Panc1 (cell line): ENCODE measurements around the gene PAPOLG. TPM values are rescaled to one million over a fixed set of nuclear protein-coding genes. Genes with fewer than 3 reads are reported as not detected.
A peak's percentile ranks its signal among the peaks of the same experiment; 100 is the strongest.

Experiments used
- ATAC-seq: fragments of 200-7000 bp; cut with Tn5 transposase; 2 replicates; pipeline ENCODE4 v1.9.1; 2020; ENCODE audit warnings: mild to moderate bottlenecking, moderate library complexity
- BruUV-seq: library from RNA; stranded (reverse); fragments of 400-500 nt; replicated peaks from 2 replicates; lab custom pipeline; 2021; lab: Mats Ljungman, UMichigan
- CTCF ChIA-PET: fragments of 300-600 bp; sonication (Branson Sonifier 250); formaldehyde crosslinking; loops from one replicate; lab custom pipeline; 2022; ENCODE audit warnings: antibody characterized with exemption; lab: Charles Lee
- POLR2A ChIA-PET: fragments of 300-600 bp; sonication (Branson Sonifier 250); formaldehyde crosslinking; loops from one replicate; lab custom pipeline; 2022; ENCODE audit warnings: antibody characterized with exemption; lab: Charles Lee
- DNase-seq: peaks from one replicate; pipeline ENCODE4 v3.0.0-alpha.2; 2010; ENCODE audit warnings: low read depth, low spot score
- H3K27ac ChIP-seq: 2 replicates; pipeline ENCODE4 v1.5.1; 2011; ENCODE audit warnings: mild to moderate bottlenecking, low read length, inconsistent platforms
- H3K27me3 ChIP-seq: fragments of 200-500 bp; sonication (Bioruptor generic); 2 replicates; pipeline ENCODE4 v1.6.0; 2014; ENCODE audit warnings: low read length, inconsistent platforms; ENCODE audit not compliant: control insufficient read depth, insufficient read depth
- H3K36me3 ChIP-seq: fragments of 200-500 bp; sonication (Bioruptor generic); 2 replicates; pipeline ENCODE4 v1.5.1; 2014; ENCODE audit warnings: inconsistent platforms, mild to moderate bottlenecking, low read length, moderate library complexity; ENCODE audit not compliant: control insufficient read depth, insufficient read depth
- H3K4me1 ChIP-seq: 2 replicates; pipeline ENCODE4 v1.5.1; 2011; ENCODE audit warnings: inconsistent platforms, mild to moderate bottlenecking, low read length, moderate library complexity; ENCODE audit not compliant: control insufficient read depth, insufficient read depth
- H3K4me3 ChIP-seq, 2 experiments: 2 replicates each; pipeline ENCODE4 v1.5.1; 2011 to 2012; ENCODE audit warnings: low read depth in 2 of 2, low read length in 2 of 2, mild to moderate bottlenecking in 2 of 2, inconsistent platforms in 1 of 2, moderate library complexity in 1 of 2
- H3K9me3 ChIP-seq: fragments of 200-500 bp; sonication (Bioruptor generic); 2 replicates; pipeline ENCODE4 v1.5.1; 2014; ENCODE audit warnings: low read depth, mild to moderate bottlenecking, inconsistent platforms, low read length, moderate library complexity; ENCODE audit not compliant: control insufficient read depth, insufficient read depth
- POLR2AphosphoS5 ChIP-seq: IDR thresholded peaks from 2 replicates; pipeline ENCODE4 v1.6.1; 2012; ENCODE audit warnings: mild to moderate bottlenecking, low read depth, low read length, moderate library complexity
- SIN3A ChIP-seq: IDR thresholded peaks from 2 replicates; pipeline ENCODE4 v1.6.1; 2012; ENCODE audit warnings: low read depth, mild to moderate bottlenecking, low read length, moderate library complexity, borderline replicate concordance; ENCODE audit not compliant: insufficient read depth
- TCF7L2 ChIP-seq: IDR thresholded peaks from 2 replicates; pipeline ENCODE4 v1.6.1; 2011; ENCODE audit warnings: mild to moderate bottlenecking, low read depth, low read length, inconsistent platforms
- in situ Hi-C: cut with HindIII; loops from 2 replicates; pipeline ENCODE4 v1.10.0; 2016; ENCODE audit warnings: low sequenced_read_pairs, low pct_unique_long_range_greater_than_20kb
- intact Hi-C: fragments of 100-400 bp; cut with micrococcal nuclease; formaldehyde crosslinking; loops from one replicate; pipeline ENCODE4 v1.10.0; 2022; ENCODE audit not compliant: unreplicated experiment
- total RNA-seq: library from RNA; stranded (reverse); gene quantifications from one replicate; pipeline ENCODE4 v1.2.1, GENCODE V29; 2021; ENCODE audit not compliant: unreplicated experiment
- TF ChIP-seq, protein P1 (sequence below), 2 experiments: IDR thresholded peaks; 2 replicates each; pipeline ENCODE4 v1.6.1; 2011 to 2012; ENCODE audit warnings: low read depth in 2 of 2, control low read depth in 1 of 2, low read length in 1 of 2, mild to moderate bottlenecking in 1 of 2, moderate library complexity in 1 of 2; ENCODE audit not compliant: insufficient read depth in 1 of 2
- TF ChIP-seq, protein P2 (sequence below): fragments of 450-650 bp; IDR thresholded peaks from 2 replicates; pipeline ENCODE4 v1.5.1; 2017; ENCODE audit warnings: mild to moderate bottlenecking

PAPOLG gene
- total RNA-seq, 1 experiment from 2014 or later = 10.9 TPM

DNA sequence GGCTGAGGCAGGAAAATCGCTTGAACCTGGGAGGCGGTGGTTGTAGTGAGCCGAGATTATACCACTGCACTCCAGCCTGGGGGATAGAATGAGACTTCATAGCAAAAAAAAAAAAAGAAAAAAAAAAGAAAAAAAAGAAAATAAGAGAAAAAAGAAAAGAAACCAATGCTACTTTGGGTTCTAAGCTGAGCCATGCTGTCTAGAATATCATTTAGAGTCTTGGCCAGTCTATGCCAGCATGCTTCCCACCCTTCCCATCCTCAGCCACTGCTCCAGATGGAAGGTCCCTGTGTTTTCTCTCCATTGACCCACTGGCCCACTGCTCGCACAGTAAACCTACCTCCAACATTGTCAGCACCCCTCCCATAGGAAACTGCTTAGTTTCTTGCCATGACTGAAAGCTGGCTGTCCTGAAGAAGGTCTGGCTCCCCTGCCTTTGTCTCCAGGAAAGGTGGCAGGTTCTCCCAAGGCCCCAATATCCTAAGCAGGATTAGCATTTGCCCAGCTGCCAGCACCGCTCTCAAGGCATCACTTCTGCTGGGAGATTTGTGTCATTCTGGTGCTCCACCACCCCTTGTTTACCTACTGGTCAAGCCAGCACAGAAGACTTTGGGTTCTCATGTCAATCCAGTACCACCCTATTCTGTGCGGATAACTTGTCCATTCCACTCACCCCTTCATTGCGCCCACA is 47.3 kb upstream of the PAPOLG start:
- TF ChIP-seq SIN3A (no peak), POLR2AphosphoS5 (no peak), TCF7L2 (no peak)
- TF ChIP-seq, protein P1, sequence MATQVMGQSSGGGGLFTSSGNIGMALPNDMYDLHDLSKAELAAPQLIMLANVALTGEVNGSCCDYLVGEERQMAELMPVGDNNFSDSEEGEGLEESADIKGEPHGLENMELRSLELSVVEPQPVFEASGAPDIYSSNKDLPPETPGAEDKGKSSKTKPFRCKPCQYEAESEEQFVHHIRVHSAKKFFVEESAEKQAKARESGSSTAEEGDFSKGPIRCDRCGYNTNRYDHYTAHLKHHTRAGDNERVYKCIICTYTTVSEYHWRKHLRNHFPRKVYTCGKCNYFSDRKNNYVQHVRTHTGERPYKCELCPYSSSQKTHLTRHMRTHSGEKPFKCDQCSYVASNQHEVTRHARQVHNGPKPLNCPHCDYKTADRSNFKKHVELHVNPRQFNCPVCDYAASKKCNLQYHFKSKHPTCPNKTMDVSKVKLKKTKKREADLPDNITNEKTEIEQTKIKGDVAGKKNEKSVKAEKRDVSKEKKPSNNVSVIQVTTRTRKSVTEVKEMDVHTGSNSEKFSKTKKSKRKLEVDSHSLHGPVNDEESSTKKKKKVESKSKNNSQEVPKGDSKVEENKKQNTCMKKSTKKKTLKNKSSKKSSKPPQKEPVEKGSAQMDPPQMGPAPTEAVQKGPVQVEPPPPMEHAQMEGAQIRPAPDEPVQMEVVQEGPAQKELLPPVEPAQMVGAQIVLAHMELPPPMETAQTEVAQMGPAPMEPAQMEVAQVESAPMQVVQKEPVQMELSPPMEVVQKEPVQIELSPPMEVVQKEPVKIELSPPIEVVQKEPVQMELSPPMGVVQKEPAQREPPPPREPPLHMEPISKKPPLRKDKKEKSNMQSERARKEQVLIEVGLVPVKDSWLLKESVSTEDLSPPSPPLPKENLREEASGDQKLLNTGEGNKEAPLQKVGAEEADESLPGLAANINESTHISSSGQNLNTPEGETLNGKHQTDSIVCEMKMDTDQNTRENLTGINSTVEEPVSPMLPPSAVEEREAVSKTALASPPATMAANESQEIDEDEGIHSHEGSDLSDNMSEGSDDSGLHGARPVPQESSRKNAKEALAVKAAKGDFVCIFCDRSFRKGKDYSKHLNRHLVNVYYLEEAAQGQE (IDR thresholded peaks at IDR 0.05; ENCODE audit: insufficient read depth in 1 of 2, low read depth in 2 of 2, low read length in 1 of 2) = no peak
- TF ChIP-seq, protein P2, sequence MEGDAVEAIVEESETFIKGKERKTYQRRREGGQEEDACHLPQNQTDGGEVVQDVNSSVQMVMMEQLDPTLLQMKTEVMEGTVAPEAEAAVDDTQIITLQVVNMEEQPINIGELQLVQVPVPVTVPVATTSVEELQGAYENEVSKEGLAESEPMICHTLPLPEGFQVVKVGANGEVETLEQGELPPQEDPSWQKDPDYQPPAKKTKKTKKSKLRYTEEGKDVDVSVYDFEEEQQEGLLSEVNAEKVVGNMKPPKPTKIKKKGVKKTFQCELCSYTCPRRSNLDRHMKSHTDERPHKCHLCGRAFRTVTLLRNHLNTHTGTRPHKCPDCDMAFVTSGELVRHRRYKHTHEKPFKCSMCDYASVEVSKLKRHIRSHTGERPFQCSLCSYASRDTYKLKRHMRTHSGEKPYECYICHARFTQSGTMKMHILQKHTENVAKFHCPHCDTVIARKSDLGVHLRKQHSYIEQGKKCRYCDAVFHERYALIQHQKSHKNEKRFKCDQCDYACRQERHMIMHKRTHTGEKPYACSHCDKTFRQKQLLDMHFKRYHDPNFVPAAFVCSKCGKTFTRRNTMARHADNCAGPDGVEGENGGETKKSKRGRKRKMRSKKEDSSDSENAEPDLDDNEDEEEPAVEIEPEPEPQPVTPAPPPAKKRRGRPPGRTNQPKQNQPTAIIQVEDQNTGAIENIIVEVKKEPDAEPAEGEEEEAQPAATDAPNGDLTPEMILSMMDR = no peak
- CTCF ChIA-PET = interaction anchor here (0.6 to 0.8 kb wide), 4 partner anchors 68 to 232 kb away, joined by 3 to 7 read pairs (median 3); no protein-coding TSS in a partner anchor
- no TSS peak for BruUV-seq
- ATAC-seq = no peak
- Histone ChIP-seq H3K36me3 (no peaks in the 10 kb centered on the region), H3K27me3 (no peaks in the 10 kb centered on the region), H3K4me3 (no peak overlapping the region), H3K9me3 (no peaks in the 10 kb centered on the region), H3K27ac (no peak overlapping the region), H3K4me1 (no peaks in the 10 kb centered on the region)
- POLR2A ChIA-PET = no interaction called here
- no peak for DNase-seq
- in situ Hi-C loops = no loop called here
- intact Hi-C loops = loop anchor here (10.0 kb wide), 1 partner anchor 76 kb away; no protein-coding TSS in a partner anchor

DNA sequence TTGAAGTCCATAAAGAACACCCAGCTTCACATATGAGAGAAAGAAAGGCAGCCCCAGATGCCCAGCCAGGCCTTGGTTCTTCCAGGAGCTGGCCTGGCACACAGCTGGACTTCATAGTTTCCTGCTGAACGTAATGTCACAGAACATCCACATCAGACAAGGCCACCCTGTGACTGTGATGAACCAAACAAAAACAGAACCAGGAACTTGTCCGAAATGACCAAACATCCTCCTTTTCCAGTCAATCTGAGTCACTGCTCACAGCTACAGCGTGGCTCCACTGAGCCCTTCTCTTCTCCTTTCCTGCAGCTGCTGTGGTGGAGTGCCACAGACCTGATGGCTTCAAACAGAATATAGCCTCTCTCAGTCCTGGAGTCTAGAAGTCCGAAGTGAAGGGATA is 45.4 kb upstream of the PAPOLG start:
- ATAC-seq (peak; percentile 32; the same call in 1 of the 2 replicates), DNase-seq (no peak)
- H3K27ac ChIP-seq = no peak overlapping the region
- no TSS peak for BruUV-seq
- H3K4me1 ChIP-seq = no peaks in the 10 kb centered on the region
- ChIA-PET CTCF (no interaction called here), POLR2A (no interaction called here)
- in situ Hi-C loops (no loop called here), intact Hi-C loops (no loop called here)
- no peaks in the 10 kb centered on the region for H3K27me3 ChIP-seq
- H3K4me3 ChIP-seq = no peak overlapping the region
- TF ChIP-seq, protein P2 = no peak
- TF ChIP-seq TCF7L2 (no peak), SIN3A (no peak), POLR2AphosphoS5 (no peak)
- TF ChIP-seq, protein P1 (IDR thresholded peaks at IDR 0.05; ENCODE audit: insufficient read depth in 1 of 2, low read depth in 2 of 2, low read length in 1 of 2) = no peak
- H3K36me3 ChIP-seq = no peaks in the 10 kb centered on the region
- no peaks in the 10 kb centered on the region for H3K9me3 ChIP-seq
